Right lobe of liver (tissue), 4 donors: ENCODE data around the gene HSD17B3.

Source experiments
- CTCF ChIP-seq, 4 donors: fragments of 200-600 bp in 3 of 4; fragments of 450-650 bp in 1 of 4; IDR thresholded peaks; one replicate each; pipeline versions ENCODE4 v1.5.1 to v1.8.0; 2016 to 2022; ENCODE audit warnings: antibody characterized with exemption in 4 of 4, mild to moderate bottlenecking in 2 of 4
- POLR2A ChIP-seq: fragments of 450-650 bp; IDR thresholded peaks from one replicate; pipeline ENCODE4 v1.6.1; 2017; ENCODE audit warnings: antibody characterized with exemption, mild to moderate bottlenecking
- donor health status: DM: no; HTN: no; CAD: no.
- donor health status: DM: no; HTN: no; CAD: no.
- donor health status: DM: no; HTN: yes; CAD: no.

- TF ChIP-seq CTCF (IDR thresholded peaks at IDR 0.05) (no peak), POLR2A (no peak)
These were observed 19.5 kb upstream of the HSD17B3 start for GRCh38 chr9:96321515-96321914.
